Astrocyte of the spinal cord (primary cell): ENCODE measurements around the gene ARHGAP15.
A peak's percentile ranks its signal among the peaks of the same experiment; 100 is the strongest.

ENCODE experiments used
- DNase-seq: peaks from one replicate; pipeline ENCODE4 v3.0.0; 2011; ENCODE audit warnings: low read depth, low spot score
- H3K4me3 ChIP-seq: 2 replicates; pipeline ENCODE4 v1.5.1; 2011; ENCODE audit warnings: low read depth, mild to moderate bottlenecking, low read length, moderate library complexity
- in situ Hi-C: cut with HindIII; loops from 2 replicates; pipeline ENCODE4 v1.10.0; 2017; ENCODE audit warnings: low sequenced_read_pairs
- TF ChIP-seq, protein P1 (sequence below): IDR thresholded peaks from 2 replicates; pipeline ENCODE4 v1.5.1; 2012; ENCODE audit warnings: low read depth, mild to moderate bottlenecking, low read length, inconsistent platforms

ARHGAP15 gene

DNA sequence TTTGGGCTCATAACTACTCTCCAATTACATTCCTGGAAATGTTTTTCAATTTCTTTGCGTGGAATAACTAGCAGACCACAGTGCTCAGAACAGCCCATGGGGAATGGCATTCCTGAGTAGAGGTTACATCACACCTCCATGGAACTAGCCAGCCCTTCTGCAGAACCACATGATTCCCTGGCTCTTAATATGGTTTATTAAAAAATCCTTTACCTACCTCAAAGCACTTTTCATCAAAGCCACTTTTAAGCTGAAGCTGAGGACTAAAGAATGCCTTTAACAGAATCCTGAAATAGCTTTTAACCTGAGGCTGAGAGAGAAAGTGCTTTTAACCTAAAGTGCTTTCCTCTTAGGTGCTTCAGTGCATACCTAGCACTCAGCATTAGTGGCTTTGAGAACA is 376.3 kb downstream of the ARHGAP15 start:
- H3K4me3 ChIP-seq = no peak overlapping the region
- in situ Hi-C loops = no loop called here
- no peak for DNase-seq
- TF ChIP-seq, protein P1, sequence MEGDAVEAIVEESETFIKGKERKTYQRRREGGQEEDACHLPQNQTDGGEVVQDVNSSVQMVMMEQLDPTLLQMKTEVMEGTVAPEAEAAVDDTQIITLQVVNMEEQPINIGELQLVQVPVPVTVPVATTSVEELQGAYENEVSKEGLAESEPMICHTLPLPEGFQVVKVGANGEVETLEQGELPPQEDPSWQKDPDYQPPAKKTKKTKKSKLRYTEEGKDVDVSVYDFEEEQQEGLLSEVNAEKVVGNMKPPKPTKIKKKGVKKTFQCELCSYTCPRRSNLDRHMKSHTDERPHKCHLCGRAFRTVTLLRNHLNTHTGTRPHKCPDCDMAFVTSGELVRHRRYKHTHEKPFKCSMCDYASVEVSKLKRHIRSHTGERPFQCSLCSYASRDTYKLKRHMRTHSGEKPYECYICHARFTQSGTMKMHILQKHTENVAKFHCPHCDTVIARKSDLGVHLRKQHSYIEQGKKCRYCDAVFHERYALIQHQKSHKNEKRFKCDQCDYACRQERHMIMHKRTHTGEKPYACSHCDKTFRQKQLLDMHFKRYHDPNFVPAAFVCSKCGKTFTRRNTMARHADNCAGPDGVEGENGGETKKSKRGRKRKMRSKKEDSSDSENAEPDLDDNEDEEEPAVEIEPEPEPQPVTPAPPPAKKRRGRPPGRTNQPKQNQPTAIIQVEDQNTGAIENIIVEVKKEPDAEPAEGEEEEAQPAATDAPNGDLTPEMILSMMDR = no peak

DNA sequence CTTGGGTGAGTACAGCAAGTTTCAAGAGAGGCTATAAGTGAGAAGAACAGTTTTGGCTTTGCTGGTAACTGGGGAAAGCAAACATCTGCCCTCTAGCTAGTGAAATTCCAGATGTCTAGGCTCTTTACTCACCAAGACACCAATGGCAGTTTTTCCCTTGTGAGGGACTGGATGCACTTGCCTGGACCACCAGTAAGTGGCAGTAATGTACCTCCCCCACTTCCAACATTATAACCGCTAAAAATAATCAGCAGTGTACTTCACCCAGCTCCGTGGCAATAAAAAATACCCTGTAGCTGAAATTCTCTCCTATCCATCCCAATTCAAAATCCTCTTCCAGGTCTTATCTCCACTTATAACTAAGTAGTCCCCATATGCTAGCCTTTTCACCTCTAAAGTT is 383.9 kb downstream of the ARHGAP15 start:
- TF ChIP-seq, protein P1 = peak; percentile 98
- in situ Hi-C loops = no loop called here
- DNase-seq = peak; percentile 72
- H3K4me3 ChIP-seq = no peak overlapping the region

DNA sequence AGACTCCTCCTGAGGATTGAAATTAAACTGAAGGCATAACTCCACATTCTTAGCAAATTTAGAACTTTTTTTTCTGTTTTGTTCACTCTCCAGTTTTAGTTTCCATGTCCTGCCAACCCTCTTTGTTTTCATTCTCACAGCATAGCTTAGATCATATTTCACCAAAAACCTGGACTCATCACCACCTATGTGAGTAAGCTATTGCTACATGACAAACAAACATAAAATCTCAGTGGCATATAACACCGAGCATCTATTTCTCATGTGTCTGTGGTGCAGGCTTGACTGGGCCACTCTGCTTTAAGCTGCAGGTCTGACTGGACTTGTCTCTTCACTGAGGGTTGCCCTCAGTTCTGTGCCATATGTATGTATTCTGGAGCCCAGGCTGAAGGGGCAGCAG is 385.2 kb downstream of the ARHGAP15 start:
- H3K4me3 ChIP-seq = no peak overlapping the region
- TF ChIP-seq, protein P1 = no peak
- in situ Hi-C loops = no loop called here
- peak; percentile 5 for DNase-seq

DNA sequence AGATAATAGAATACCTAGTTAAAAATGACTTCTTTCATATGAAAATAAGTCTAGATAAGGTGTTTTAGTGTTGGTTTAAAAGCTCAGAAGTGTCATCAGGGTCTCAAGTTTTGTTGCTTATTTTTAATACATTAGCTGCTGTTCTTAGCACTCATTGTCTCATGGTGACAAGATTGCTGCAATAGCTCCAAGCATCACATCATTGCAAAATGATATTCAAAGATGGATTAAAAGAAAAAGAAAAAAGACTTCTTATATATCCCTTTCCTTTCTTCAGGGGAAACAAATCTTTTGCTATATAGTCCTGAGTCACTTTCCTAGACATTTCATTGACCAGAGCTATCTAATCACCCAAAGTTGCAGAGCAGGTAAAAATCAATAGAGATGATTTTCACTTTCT is 386.1 kb downstream of the ARHGAP15 start:
- H3K4me3 ChIP-seq = no peak overlapping the region
- TF ChIP-seq, protein P1 = no peak
- no peak for DNase-seq
- in situ Hi-C loops = no loop called here

DNA sequence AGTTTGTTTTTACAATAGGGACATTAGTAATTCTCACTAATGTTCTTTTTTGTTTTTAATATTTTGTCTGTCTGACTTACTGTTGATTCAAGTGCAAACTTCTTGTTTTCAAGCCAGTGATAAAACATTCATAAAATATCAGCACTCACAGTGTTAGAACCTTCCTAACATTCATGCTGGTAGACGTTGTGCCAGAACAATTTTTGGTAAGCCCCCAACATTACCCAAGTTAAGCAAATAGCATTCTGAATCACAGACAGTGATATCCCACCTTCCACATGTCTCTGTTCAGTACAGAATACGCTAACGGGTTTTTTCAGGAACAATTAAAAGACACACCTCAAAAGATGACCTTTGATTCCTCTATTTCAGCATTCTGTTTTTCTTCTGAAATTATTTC is 390.3 kb downstream of the ARHGAP15 start:
- no peak overlapping the region for H3K4me3 ChIP-seq
- TF ChIP-seq, protein P1 = no peak
- no peak for DNase-seq
- in situ Hi-C loops = no loop called here

DNA sequence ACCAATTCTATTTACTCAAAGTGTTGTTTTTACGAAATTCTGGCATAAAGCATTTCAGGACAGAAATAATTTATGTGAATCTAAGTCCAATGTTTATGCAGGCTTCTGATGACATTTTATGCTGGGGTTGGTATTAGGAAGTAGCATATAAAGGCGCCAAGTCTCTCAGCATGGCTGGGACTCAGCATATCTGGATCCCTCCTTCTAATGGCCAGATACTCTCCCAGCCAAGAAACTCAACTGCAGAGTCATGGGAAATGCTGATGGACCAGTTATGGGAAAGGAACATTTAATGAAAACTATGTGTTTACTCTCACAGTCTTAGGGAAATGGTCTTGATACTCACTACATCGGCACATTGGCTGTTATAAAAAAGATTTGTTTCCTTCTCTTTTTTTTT is 392.2 kb downstream of the ARHGAP15 start:
- in situ Hi-C loops = no loop called here
- TF ChIP-seq, protein P1 = no peak
- no peak for DNase-seq
- no peak overlapping the region for H3K4me3 ChIP-seq

DNA sequence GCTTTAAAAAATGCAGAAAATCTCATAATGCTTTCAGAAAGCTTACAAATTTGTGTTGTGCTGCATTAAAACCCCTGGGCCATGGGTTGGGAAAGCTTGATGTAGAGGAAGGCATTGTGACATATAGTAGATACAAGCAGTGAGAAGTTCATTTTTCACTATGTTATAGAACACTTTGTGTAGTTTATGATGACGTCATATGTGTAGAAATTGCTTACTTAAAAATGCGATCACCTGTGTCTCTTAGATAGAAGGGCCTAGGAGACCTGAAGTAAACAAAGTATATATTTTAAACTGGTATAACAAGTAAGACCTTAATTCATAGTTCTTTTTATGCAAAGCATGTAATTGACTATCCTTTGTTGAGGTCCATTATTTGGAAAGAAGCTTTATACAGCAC is 393.5 kb downstream of the ARHGAP15 start:
- no peak overlapping the region for H3K4me3 ChIP-seq
- TF ChIP-seq, protein P1 = no peak
- no peak for DNase-seq
- in situ Hi-C loops = no loop called here
